IPS DF 19.7 (cell line): ENCODE data around the gene DNAH2.

Source experiments
- DNase-seq: peaks from one replicate; pipeline ENCODE4 v3.0.0-alpha.2; 2013; ENCODE audit warnings: low read depth, low spot score

The DNAH2 gene, protein sequence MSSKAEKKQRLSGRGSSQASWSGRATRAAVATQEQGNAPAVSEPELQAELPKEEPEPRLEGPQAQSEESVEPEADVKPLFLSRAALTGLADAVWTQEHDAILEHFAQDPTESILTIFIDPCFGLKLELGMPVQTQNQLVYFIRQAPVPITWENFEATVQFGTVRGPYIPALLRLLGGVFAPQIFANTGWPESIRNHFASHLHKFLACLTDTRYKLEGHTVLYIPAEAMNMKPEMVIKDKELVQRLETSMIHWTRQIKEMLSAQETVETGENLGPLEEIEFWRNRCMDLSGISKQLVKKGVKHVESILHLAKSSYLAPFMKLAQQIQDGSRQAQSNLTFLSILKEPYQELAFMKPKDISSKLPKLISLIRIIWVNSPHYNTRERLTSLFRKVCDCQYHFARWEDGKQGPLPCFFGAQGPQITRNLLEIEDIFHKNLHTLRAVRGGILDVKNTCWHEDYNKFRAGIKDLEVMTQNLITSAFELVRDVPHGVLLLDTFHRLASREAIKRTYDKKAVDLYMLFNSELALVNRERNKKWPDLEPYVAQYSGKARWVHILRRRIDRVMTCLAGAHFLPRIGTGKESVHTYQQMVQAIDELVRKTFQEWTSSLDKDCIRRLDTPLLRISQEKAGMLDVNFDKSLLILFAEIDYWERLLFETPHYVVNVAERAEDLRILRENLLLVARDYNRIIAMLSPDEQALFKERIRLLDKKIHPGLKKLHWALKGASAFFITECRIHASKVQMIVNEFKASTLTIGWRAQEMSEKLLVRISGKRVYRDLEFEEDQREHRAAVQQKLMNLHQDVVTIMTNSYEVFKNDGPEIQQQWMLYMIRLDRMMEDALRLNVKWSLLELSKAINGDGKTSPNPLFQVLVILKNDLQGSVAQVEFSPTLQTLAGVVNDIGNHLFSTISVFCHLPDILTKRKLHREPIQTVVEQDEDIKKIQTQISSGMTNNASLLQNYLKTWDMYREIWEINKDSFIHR (N-terminal part only)

GRCh38 chr17:7716901-7717755, at the start of gene DNAH2:
TSS of gene DNAH2 (plus strand) at chr17:7717744. CDS start at chr17:7719735, 1,991 bp downstream.
- peak; percentile 91 for DNase-seq

- DNase-seq: no peak
These were observed 49.1 kb upstream of the DNAH2 start for GRCh38 chr17:7668482-7668881.

DNA sequence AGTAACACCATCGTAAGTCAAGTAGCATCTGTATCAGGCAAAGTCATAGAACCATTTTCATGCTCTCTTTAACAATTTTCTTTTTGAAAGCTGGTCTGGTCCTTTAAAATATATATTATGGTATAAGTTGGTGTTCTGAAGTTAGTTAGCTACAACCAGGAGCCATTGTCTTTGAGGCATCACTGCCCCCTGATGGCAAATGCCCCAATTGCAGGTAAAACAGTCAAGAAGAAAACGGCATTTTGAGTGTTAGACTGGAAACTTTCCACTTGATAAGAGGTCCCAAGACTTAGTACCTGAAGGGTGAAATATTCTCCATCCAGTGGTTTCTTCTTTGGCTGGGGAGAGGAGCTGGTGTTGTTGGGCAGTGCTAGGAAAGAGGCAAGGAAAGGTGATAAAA, 44.3 kb upstream of the DNAH2 start:
- DNase-seq: no peak

- no peak for DNase-seq
These were observed 42.6 kb upstream of the DNAH2 start for GRCh38 chr17:7674934-7675333.

DNA sequence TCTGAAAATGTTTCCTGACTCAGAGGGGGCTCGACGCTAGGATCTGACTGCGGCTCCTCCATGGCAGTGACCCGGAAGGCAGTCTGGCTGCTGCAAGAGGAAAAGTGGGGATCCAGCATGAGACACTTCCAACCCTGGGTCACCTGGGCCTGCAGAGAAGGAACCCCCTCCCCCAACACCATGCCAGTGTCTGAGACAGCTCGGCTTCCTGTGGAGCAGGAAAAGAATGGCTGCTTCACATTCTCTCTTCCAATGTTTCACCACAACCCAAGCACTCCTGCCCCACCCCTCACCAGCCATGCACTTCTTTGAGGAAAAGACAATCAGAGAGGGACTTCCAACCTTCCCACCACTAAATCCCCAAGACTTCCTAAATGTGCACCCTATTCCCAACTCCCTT, 41.0 kb upstream of the DNAH2 start:
- DNase-seq: no peak

- DNase-seq: no peak
These were observed 40.0 kb upstream of the DNAH2 start for GRCh38 chr17:7677388-7678067.

- DNase-seq: no peak
These were observed 32.6 kb upstream of the DNAH2 start for GRCh38 chr17:7684851-7685532.

- DNase-seq: no peak
These were observed 31.9 kb upstream of the DNAH2 start for GRCh38 chr17:7685533-7686221.

DNA sequence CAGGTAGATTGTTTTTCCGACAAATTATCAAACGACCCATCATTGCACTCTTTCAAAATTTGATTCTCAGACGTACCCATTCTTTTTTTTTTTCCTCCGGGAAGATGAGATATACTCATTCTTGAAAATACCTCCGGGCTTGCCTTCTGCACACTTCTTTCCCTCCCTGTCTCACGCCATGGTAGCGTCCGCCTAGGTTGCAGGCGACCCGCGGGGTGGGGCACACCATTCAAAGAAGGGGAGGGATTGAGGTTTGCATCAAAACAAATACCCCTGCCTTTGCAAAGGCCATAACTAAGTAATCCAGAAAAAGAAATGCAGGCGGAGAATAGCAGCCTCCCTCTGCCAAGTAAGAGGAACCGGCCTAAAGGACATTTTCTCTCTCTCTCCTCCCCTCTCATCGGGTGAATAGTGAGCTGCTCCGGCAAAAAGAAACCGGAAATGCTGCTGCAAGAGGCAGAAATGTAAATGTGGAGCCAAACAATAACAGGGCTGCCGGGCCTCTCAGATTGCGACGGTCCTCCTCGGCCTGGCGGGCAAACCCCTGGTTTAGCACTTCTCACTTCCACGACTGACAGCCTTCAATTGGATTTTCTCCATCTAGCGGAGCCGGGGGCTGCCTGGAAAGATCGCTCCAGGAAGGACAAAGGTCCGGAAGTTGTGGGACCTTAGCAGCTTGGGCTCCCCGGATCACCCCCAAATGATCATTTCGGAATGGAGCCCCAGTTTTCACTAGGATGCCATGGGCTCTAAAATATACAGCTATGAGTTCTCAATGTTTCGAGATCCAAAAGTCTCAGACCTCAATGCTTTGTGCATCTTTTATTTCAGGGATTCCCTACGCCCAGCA, 31.1 kb upstream of the DNAH2 start:
- DNase-seq: no peak

- DNase-seq: peak; percentile 91
These were observed 30.3 kb upstream of the DNAH2 start, which contains the start of gene TP53 for GRCh38 chr17:7687072-7687907. TSS of gene TP53 (minus strand) at chr17:7687490. CDS start at chr17:7676594, 10,896 bp downstream.

DNA sequence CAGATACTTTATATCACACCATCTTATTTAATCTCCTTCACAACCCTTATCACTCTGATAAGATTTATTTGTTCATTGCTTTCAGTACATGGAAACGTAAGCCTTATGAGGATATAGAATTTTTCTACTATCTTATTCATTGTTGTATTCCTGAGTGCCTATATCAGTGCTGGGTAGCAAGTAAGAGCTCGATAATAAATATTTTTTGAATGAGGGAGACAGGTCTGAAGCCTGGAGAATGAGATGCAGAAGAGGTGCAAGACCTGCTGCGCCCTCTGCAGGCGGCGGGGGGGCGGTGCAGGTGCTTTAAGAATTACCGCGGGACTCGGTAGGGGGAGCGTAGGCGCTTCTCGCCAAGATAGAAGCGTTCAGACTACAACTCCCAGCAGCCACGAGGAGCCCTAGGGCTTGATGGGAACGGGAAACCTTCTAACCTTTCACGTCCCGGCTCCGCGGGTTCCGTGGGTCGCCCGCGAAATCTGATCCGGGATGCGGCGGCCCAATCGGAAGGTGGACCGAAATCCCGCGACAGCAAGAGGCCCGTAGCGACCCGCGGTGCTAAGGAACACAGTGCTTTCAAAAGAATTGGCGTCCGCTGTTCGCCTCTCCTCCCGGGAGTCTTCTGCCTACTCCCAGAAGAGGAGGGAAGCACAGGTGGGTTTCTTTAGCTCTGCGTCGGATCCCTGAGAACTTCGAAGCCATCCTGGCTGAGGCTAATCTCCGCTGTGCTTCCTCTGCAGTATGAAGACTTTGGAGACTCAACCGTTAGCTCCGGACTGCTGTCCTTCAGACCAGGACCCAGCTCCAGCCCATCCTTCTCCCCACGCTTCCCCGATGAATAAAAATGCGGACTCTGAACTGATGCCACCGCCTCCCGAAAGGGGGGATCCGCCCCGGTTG, 29.4 kb upstream of the DNAH2 start, which contains the start of gene WRAP53:
Gene WRAP53 (plus strand): TSS at position 570 of the 900 bp plus-strand sequence. CDS start 172 bp downstream, at position 742.
- DNase-seq: peak; percentile 98

DNA sequence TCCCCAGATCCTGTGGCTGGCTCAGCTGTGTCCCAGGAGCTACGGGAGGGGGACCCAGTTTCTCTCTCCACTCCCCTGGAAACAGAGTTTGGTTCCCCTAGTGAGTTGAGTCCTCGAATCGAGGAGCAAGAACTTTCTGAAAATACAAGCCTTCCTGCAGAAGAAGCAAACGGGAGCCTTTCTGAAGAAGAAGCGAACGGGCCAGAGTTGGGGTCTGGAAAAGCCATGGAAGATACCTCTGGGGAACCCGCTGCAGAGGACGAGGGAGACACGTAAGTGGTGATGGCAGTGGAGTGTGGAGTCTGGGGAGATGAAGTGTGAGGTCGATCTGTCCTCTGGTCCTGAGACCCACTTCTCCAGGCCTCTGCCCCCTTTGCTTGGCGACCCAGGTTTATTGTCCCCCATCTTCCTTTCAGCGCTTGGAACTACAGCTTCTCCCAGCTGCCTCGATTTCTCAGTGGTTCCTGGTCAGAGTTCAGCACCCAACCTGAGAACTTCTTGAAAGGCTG, 28.7 kb upstream of the DNAH2 start:
- DNase-seq: no peak

- no peak for DNase-seq
These were observed 22.0 kb upstream of the DNAH2 start for GRCh38 chr17:7695586-7695985.

DNA sequence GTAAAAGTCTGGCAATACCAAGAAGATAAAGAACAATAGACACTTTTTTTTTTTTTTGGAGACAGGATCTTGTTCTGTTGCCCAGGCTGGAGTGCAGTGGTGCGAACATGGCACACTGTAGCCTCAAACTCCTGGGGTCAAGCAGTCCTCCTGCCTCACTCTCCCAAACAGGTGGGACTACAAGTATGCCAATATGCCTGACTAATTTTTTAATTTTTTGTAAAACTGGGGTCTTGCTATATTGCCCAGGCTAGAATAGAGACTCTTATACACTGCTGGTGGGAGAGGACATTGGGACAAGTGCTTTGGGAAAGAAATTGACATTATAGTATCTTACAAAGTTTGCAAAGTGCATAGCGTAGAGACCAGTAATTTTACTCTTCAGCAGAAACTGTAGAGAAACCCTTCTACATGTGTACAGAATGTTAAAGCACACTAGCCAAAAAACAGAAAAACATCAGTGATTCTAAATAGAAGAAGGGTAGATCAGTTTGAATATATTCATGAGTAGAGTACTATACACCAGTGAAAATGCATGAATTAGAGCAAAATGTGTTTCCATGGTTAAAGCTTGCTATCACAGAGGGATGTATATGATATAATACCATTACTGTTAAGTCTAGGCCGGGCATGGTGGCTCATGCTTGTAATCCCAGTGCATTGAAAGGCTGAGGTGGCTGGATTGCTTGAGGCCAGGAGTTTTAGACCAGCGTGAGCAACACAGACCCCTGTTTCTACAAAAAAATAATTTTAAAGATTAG, 19.5 kb upstream of the DNAH2 start:
- no peak for DNase-seq

GRCh38 chr17:7700510-7700909, 17.0 kb upstream of the DNAH2 start:
- DNase-seq: no peak

DNA sequence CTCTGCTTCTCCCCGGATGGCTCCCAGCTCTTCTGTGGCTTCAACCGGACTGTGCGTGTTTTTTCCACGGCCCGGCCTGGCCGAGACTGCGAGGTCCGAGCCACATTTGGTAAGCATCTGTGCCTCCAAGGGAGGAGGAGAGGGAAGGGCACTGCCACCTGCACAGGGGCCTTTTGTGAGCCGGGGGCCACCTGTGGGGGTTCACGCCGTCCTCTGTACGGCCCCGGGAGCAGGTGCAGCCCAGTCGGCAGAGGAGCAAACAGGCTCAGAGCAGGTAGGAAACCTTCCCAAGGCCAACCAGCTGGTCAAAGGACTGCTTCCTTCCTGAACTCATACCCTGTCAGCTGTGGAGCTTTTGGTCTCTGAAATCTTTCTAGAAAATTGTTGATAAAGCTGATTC, 15.9 kb upstream of the DNAH2 start:
- no peak for DNase-seq
